Activated CD8-positive, alpha-beta memory T cell treated with anti-CD3 and anti-CD28 coated beads for 24 hours (primary cell): Measurements from ENCODE around the gene GORASP2.

Source experiments
- DNase-seq: peaks from one replicate; pipeline ENCODE4 v3.0.0-alpha.2; 2020

Gene GORASP2

GRCh38 chr2:170968205-170969003 lies 39.4 kb downstream of the GORASP2 start:
- DNase-seq, result no peak

GRCh38 chr2:170969030-170969429 lies 40.0 kb downstream of the GORASP2 start:
- no peak for DNase-seq

GRCh38 chr2:170969872-170970496 lies 40.9 kb downstream of the GORASP2 start:
- no peak for DNase-seq

GRCh38 chr2:170971071-170971470 lies 42.0 kb downstream of the GORASP2 start:
- no peak for DNase-seq

GRCh38 chr2:170972296-170973224 lies 43.5 kb downstream of the GORASP2 start:
- DNase-seq, result no peak

GRCh38 chr2:170973225-170973491 lies 44.1 kb downstream of the GORASP2 start:
- DNase-seq, result no peak

GRCh38 chr2:170973492-170974303 lies 44.6 kb downstream of the GORASP2 start:
- DNase-seq, result peak; percentile 96

- DNase-seq, result no peak
Observed at GRCh38 chr2:170974304-170974993, 45.4 kb downstream of the GORASP2 start.

- DNase-seq, result no peak
Observed at GRCh38 chr2:170975127-170975942, 46.3 kb downstream of the GORASP2 start.

- no peak for DNase-seq
Observed at GRCh38 chr2:170975943-170976270, 46.9 kb downstream of the GORASP2 start.

- no peak for DNase-seq
Observed at GRCh38 chr2:170984079-170984478, 55.0 kb downstream of the GORASP2 start.

- DNase-seq, result no peak
Observed at GRCh38 chr2:170985407-170985806, 56.4 kb downstream of the GORASP2 start.

- no peak for DNase-seq
Observed at GRCh38 chr2:170986566-170987258, 57.7 kb downstream of the GORASP2 start.

- DNase-seq, result no peak
Observed at GRCh38 chr2:170991398-170992182, 62.5 kb downstream of the GORASP2 start.

- no peak for DNase-seq
Observed at GRCh38 chr2:170996316-170996715, 67.3 kb downstream of the GORASP2 start.

- DNase-seq, result no peak
Observed at GRCh38 chr2:170997893-170998597, 69.0 kb downstream of the GORASP2 start.

- DNase-seq, result no peak
Observed at GRCh38 chr2:170999654-171000053, 70.6 kb downstream of the GORASP2 start.

- no peak for DNase-seq
Observed at GRCh38 chr2:171004363-171004762, 75.3 kb downstream of the GORASP2 start.

GRCh38 chr2:171004833-171005232 lies 75.8 kb downstream of the GORASP2 start:
- no peak for DNase-seq
